Natural killer cell (primary cell): ENCODE data around the gene RHOB. TPM values are rescaled to one million over a fixed set of nuclear protein-coding genes. Genes with fewer than 3 reads are reported as not detected.

Source experiments
- ATAC-seq, 3 donors: fragments of 150-1000 bp in 2 of 3; fragments of 200-7000 bp in 1 of 3; cut with Tn5 transposase; 1 replicate in 1 of 3; 2 replicates in 2 of 3; pipeline ENCODE4 v1.10.0; 2021; ENCODE audit warnings: mild to moderate bottlenecking in 2 of 3, moderate library complexity in 2 of 3
- DNase-seq, 2 donors: peaks; one replicate each; pipeline versions ENCODE4 v3.0.0 to v3.0.0-alpha.2; 2013 to 2021; ENCODE audit warnings: mixed read lengths in 1 of 2
- H3K27ac ChIP-seq: one replicate; pipeline ENCODE4 v1.5.1; 2013; ENCODE audit warnings: mild to moderate bottlenecking, low read length
- H3K27me3 ChIP-seq: one replicate; pipeline ENCODE4 v1.6.1; 2013; ENCODE audit warnings: low read length; ENCODE audit not compliant: control insufficient read depth, insufficient read depth
- H3K36me3 ChIP-seq: one replicate; pipeline ENCODE4 v1.6.1; 2013; ENCODE audit warnings: low read length; ENCODE audit not compliant: control insufficient read depth, insufficient read depth
- H3K4me1 ChIP-seq: one replicate; pipeline ENCODE4 v1.6.1; 2013; ENCODE audit warnings: low read length; ENCODE audit not compliant: control insufficient read depth, insufficient read depth
- H3K4me3 ChIP-seq: one replicate; pipeline ENCODE4 v1.5.1; 2013; ENCODE audit warnings: low read length
- H3K9me3 ChIP-seq: one replicate; pipeline ENCODE4 v1.6.1; 2013; ENCODE audit warnings: low read length; ENCODE audit not compliant: control insufficient read depth, insufficient read depth
- H3K27ac Mint-ChIP-seq, 2 donors: one replicate each; pipeline ENCODE4 v1.8.0; 2022; ENCODE audit warnings: mild to moderate bottlenecking in 2 of 2, mixed read lengths in 2 of 2, moderate library complexity in 1 of 2
- H3K27me3 Mint-ChIP-seq, 2 donors: one replicate each; pipeline ENCODE4 v1.8.0; 2022; ENCODE audit warnings: low read depth in 2 of 2, mixed read lengths in 2 of 2
- H3K36me3 Mint-ChIP-seq: one replicate; pipeline ENCODE4 v1.8.0; 2022; ENCODE audit warnings: mixed read lengths
- H3K4me1 Mint-ChIP-seq, 2 donors: one replicate each; pipeline ENCODE4 v1.8.0; 2022; ENCODE audit warnings: mixed read lengths in 2 of 2
- H3K4me3 Mint-ChIP-seq: one replicate; pipeline ENCODE4 v1.8.0; 2022; ENCODE audit warnings: mild to moderate bottlenecking, moderate library complexity, mixed read lengths
- H3K9me3 Mint-ChIP-seq, 2 donors: one replicate each; pipeline ENCODE4 v1.8.0; 2022; ENCODE audit warnings: mixed read lengths in 2 of 2
- WGBS: methylation state at CpG from one replicate; pipeline ENCODE4 v1.1.7; 2013; ENCODE audit warnings: missing lambda C conversion rate; ENCODE audit not compliant: insufficient coverage; 5-methylcytosine and 5-hydroxymethylcytosine counted together
- intact Hi-C: fragments of 100-400 bp; cut with micrococcal nuclease; formaldehyde crosslinking; loops from one replicate; pipeline ENCODE4 v1.14.2; 2022
- total RNA-seq, 4 donors: library from RNA; stranded (reverse); fragments of 120-200 nt in 1 of 4; gene quantifications; one replicate each; pipeline versions ENCODE4 v1.2.3 to v1.2.4, GENCODE V29; 2013 to 2022
- TF ChIP-seq, protein P1 (sequence below): fragments of 200-600 bp; IDR thresholded peaks from one replicate; pipeline ENCODE4 v1.8.0; 2022; ENCODE audit warnings: antibody characterized with exemption

Gene RHOB
- total RNA-seq, 3 donors from 2014 or later (not counting 1 experiment from before 2014, with no cell fraction given) = 50.8 to 222 (median 64.7) TPM

DNA sequence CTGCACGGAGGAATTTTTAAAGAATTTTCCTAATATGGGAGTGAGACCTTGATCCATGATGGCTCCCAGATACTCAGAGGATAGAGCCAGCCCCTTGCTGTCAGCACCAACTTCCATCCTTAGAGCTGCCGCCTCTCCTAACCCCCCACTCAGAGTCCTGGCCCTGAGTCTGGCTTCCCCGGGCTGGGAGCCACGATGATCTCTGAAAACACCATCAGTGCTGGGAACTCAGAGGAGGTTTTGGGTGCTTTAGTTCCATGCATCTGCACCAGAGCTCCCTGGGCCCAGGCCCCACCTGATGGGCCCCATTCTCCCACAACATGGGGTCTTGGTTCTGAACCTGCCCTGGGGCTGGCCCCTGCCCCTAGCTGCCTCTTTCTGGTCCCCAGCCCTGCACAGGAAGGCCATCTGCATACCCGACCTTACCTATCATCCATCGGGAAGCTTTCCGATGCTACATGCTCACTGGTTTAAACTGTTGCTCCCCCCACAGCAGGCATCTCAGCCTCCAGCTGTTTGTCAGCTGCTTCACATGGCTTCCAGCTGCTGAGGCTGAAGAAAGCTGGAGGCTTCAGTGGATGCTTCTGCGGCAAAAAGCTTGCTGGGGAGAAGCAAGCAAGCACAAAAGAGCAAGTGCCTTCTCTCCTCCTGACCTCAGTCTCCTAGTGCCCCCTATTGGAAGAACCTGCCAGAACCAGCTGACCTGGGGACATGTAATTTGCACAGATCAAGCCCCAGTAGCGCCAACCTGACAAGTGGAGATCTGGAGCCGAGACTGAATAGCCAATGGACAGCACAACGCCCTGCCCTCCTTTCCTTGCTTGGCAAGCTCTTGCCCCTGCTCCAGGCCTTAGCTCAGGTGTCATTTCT lies 24.2 kb upstream of the RHOB start:
- DNase-seq (peak in 1 of 2 donors; percentile 22), ATAC-seq (no peak)
- TF ChIP-seq, protein P1, sequence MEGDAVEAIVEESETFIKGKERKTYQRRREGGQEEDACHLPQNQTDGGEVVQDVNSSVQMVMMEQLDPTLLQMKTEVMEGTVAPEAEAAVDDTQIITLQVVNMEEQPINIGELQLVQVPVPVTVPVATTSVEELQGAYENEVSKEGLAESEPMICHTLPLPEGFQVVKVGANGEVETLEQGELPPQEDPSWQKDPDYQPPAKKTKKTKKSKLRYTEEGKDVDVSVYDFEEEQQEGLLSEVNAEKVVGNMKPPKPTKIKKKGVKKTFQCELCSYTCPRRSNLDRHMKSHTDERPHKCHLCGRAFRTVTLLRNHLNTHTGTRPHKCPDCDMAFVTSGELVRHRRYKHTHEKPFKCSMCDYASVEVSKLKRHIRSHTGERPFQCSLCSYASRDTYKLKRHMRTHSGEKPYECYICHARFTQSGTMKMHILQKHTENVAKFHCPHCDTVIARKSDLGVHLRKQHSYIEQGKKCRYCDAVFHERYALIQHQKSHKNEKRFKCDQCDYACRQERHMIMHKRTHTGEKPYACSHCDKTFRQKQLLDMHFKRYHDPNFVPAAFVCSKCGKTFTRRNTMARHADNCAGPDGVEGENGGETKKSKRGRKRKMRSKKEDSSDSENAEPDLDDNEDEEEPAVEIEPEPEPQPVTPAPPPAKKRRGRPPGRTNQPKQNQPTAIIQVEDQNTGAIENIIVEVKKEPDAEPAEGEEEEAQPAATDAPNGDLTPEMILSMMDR = no peak
- Histone ChIP-seq H3K36me3 (no peaks in the 10 kb centered on the region), H3K27ac (no peak overlapping the region), H3K27me3 (no peaks in the 10 kb centered on the region), H3K9me3 (no peaks in the 10 kb centered on the region), H3K4me3 (no peak overlapping the region), H3K4me1 (peaks cover 57% of the 10 kb centered on the region)
- intact Hi-C loops = no loop called here
- H3K36me3 Mint-ChIP-seq = no peaks in the 10 kb centered on the region
- no peaks in the 10 kb centered on the region for H3K9me3 Mint-ChIP-seq
- H3K4me3 Mint-ChIP-seq = no peak overlapping the region
- no peaks in the 10 kb centered on the region for H3K27me3 Mint-ChIP-seq
- peak overlapping the region; percentile 89 to 96 for H3K27ac Mint-ChIP-seq
- peaks cover 35 to 52% of the 10 kb centered on the region in 2 donors for H3K4me1 Mint-ChIP-seq
- WGBS = 95% methylated on average over 11 of the region's 11 CpGs

- Histone ChIP-seq H3K27ac (peak overlapping the region; percentile 85), H3K4me1 (peaks cover 57% of the 10 kb centered on the region), H3K9me3 (no peaks in the 10 kb centered on the region), H3K27me3 (no peaks in the 10 kb centered on the region), H3K36me3 (no peaks in the 10 kb centered on the region), H3K4me3 (no peak overlapping the region)
- peaks cover 35 to 54% of the 10 kb centered on the region in 2 donors for H3K4me1 Mint-ChIP-seq
- H3K4me3 Mint-ChIP-seq = peak overlapping the region; percentile 76
- DNase-seq (no peak), ATAC-seq (no peak)
- no peaks in the 10 kb centered on the region for H3K9me3 Mint-ChIP-seq
- TF ChIP-seq, protein P1 = no peak
- H3K36me3 Mint-ChIP-seq = no peaks in the 10 kb centered on the region
- no peaks in the 10 kb centered on the region for H3K27me3 Mint-ChIP-seq
- WGBS = 95% methylated on average over 6 of the region's 6 CpGs
- H3K27ac Mint-ChIP-seq = peak overlapping the region; percentile 89 to 96
- intact Hi-C loops = no loop called here
Measured at GRCh38 chr2:20423359-20423758, 23.5 kb upstream of the RHOB start.

GRCh38 chr2:20423847-20424246 lies 23.0 kb upstream of the RHOB start:
- H3K4me1 ChIP-seq = peaks cover 61% of the 10 kb centered on the region
- Mint-ChIP-seq H3K4me3 (peak overlapping the region; percentile 76), H3K9me3 (no peaks in the 10 kb centered on the region), H3K27me3 (no peaks in the 10 kb centered on the region), H3K27ac (peak overlapping the region; percentile 89 to 96), H3K4me1 (peaks cover 35 to 54% of the 10 kb centered on the region in 2 donors), H3K36me3 (no peaks in the 10 kb centered on the region)
- peak overlapping the region; percentile 85 for H3K27ac ChIP-seq
- no peak overlapping the region for H3K4me3 ChIP-seq
- no peaks in the 10 kb centered on the region for H3K27me3 ChIP-seq
- WGBS = 75% methylated on average over 2 of the region's 2 CpGs
- intact Hi-C loops = loop anchor here (1.0 kb wide), 1 partner anchor 22 kb away; no protein-coding TSS in a partner anchor
- no peaks in the 10 kb centered on the region for H3K36me3 ChIP-seq
- ATAC-seq (peak in 1 of 3 donors; percentile 16), DNase-seq (no peak)
- TF ChIP-seq, protein P1 = no peak
- H3K9me3 ChIP-seq = no peaks in the 10 kb centered on the region
